IPS DF 6.9 (cell line): ENCODE results near the gene GPT2.
A peak's percentile ranks its signal among the peaks of the same experiment; 100 is the strongest.
"Not testable (repeated sequence)": the region's sequence is repeated elsewhere in the genome, so short reads cannot be mapped to it uniquely, and the experiment has no call there.

Source experiments
- DNase-seq: peaks from one replicate; pipeline ENCODE4 v3.0.0-alpha.2; 2013; ENCODE audit warnings: low read depth, low spot score
- H3K27ac ChIP-seq: one replicate; pipeline ENCODE4 v1.5.1; 2013; ENCODE audit warnings: low read length, control low read depth
- H3K27me3 ChIP-seq: 2 replicates; pipeline ENCODE4 v1.6.1; 2013; ENCODE audit warnings: mild to moderate bottlenecking, low read length; ENCODE audit not compliant: control insufficient read depth, insufficient read depth
- H3K36me3 ChIP-seq: 2 replicates; pipeline ENCODE4 v1.6.1; 2013; ENCODE audit warnings: low read length; ENCODE audit not compliant: control insufficient read depth, insufficient read depth
- H3K4me1 ChIP-seq: 2 replicates; pipeline ENCODE4 v1.6.1; 2013; ENCODE audit warnings: low read length; ENCODE audit not compliant: control insufficient read depth, insufficient read depth
- H3K4me3 ChIP-seq: 2 replicates; pipeline ENCODE4 v1.5.1; 2013; ENCODE audit warnings: mild to moderate bottlenecking, low read length
- H3K9me3 ChIP-seq: 2 replicates; pipeline ENCODE4 v1.6.1; 2013; ENCODE audit warnings: low read length, inconsistent platforms; ENCODE audit not compliant: control insufficient read depth, insufficient read depth
- WGBS: extraction: QIAGEN DNeasy Blood & Tissue Kit; methylation state at CpG from one replicate; pipeline ENCODE4 v1.1.7; 2013; ENCODE audit warnings: mixed read lengths, missing lambda C conversion rate; ENCODE audit not compliant: insufficient read length, insufficient coverage; 5-methylcytosine and 5-hydroxymethylcytosine counted together

Gene GPT2

GRCh38 chr16:46867486-46867885, 16.7 kb upstream of the GPT2 start:
- not testable (repeated sequence) for DNase-seq, H3K36me3 ChIP-seq, H3K4me3 ChIP-seq, H3K4me1 ChIP-seq, H3K9me3 ChIP-seq, H3K27me3 ChIP-seq, H3K27ac ChIP-seq
- no CpG with 5 or more reads among the region's 2 CpGs for WGBS

GRCh38 chr16:46868891-46869290, 15.3 kb upstream of the GPT2 start:
- not testable (repeated sequence) for H3K4me3 ChIP-seq, H3K27ac ChIP-seq, H3K27me3 ChIP-seq, H3K9me3 ChIP-seq, H3K4me1 ChIP-seq, DNase-seq, H3K36me3 ChIP-seq
- WGBS = no CpG with 5 or more reads among the region's 2 CpGs

GRCh38 chr16:46871597-46871996, 12.6 kb upstream of the GPT2 start:
- no CpG with 5 or more reads among the region's 8 CpGs for WGBS
- Histone ChIP-seq H3K9me3 (no peaks in the 10 kb centered on the region), H3K4me1 (no peaks in the 10 kb centered on the region), H3K27ac (no peak overlapping the region), H3K4me3 (no peak overlapping the region), H3K27me3 (no peaks in the 10 kb centered on the region), H3K36me3 (no peaks in the 10 kb centered on the region)
- DNase-seq = no peak

- no peaks in the 10 kb centered on the region for H3K36me3 ChIP-seq
- no peak overlapping the region for H3K4me3 ChIP-seq
- no peaks in the 10 kb centered on the region for H3K9me3 ChIP-seq
- no peaks in the 10 kb centered on the region for H3K4me1 ChIP-seq
- H3K27ac ChIP-seq = no peak overlapping the region
- no peaks in the 10 kb centered on the region for H3K27me3 ChIP-seq
- no CpG with 5 or more reads among the region's 3 CpGs for WGBS
- DNase-seq = no peak
Measured at GRCh38 chr16:46873201-46873600, 11.0 kb upstream of the GPT2 start.

GRCh38 chr16:46875243-46875642, 8.9 kb upstream of the GPT2 start:
- Histone ChIP-seq H3K27ac (no peak overlapping the region), H3K36me3 (no peaks in the 10 kb centered on the region)
- WGBS = no CpG with 5 or more reads among the region's 8 CpGs

GRCh38 chr16:46882304-46882939, 1.7 kb upstream of the GPT2 start:
- WGBS = no CpG with 5 or more reads among the region's 9 CpGs
- Histone ChIP-seq H3K27me3 (no peaks in the 10 kb centered on the region), H3K4me1 (peaks cover 9% of the 10 kb centered on the region), H3K36me3 (no peaks in the 10 kb centered on the region), H3K27ac (no peak overlapping the region), H3K4me3 (no peak overlapping the region), H3K9me3 (no peaks in the 10 kb centered on the region)
- no peak for DNase-seq

More at GRCh38 chr16:46875243-46875642, 8.9 kb upstream of the GPT2 start:
- Histone ChIP-seq H3K27me3 (no peaks in the 10 kb centered on the region), H3K9me3 (no peaks in the 10 kb centered on the region), H3K4me1 (no peaks in the 10 kb centered on the region), H3K4me3 (no peak overlapping the region)
- no peak for DNase-seq

- peaks cover 9% of the 10 kb centered on the region for H3K4me1 ChIP-seq
- DNase-seq = no peak
- no peak overlapping the region for H3K27ac ChIP-seq
Measured at GRCh38 chr16:46882940-46883307, 1.2 kb upstream of the GPT2 start.

GRCh38 chr16:46883353-46883689, 841 bp upstream of the GPT2 start:
- no CpG with 5 or more reads among the region's 10 CpGs for WGBS
- no peak for DNase-seq
- H3K36me3 ChIP-seq = no peaks in the 10 kb centered on the region
- no peak overlapping the region for H3K27ac ChIP-seq
- H3K4me1 ChIP-seq = peaks cover 9% of the 10 kb centered on the region
- H3K9me3 ChIP-seq = no peaks in the 10 kb centered on the region
- H3K4me3 ChIP-seq = peak overlapping the region; percentile 48; the same call in 1 of the 2 replicates
- no peaks in the 10 kb centered on the region for H3K27me3 ChIP-seq

More at GRCh38 chr16:46882940-46883307, 1.2 kb upstream of the GPT2 start:
- Histone ChIP-seq H3K9me3 (no peaks in the 10 kb centered on the region), H3K27me3 (no peaks in the 10 kb centered on the region), H3K36me3 (no peaks in the 10 kb centered on the region), H3K4me3 (no peak overlapping the region)
- no CpG with 5 or more reads among the region's 6 CpGs for WGBS

GRCh38 chr16:46884513-46885293, 541 bp downstream of the GPT2 start:
- Histone ChIP-seq H3K9me3 (no peaks in the 10 kb centered on the region), H3K4me1 (peaks cover 9% of the 10 kb centered on the region), H3K27ac (no peak overlapping the region), H3K4me3 (peak overlapping the region; percentile 63), H3K27me3 (no peaks in the 10 kb centered on the region), H3K36me3 (0 out of 2 replicates have a peak, but pooled peaks cover 3% of the 10 kb centered on the region)
- no peak for DNase-seq
- no CpG with 5 or more reads among the region's 72 CpGs for WGBS

- no peak for DNase-seq
- no peak overlapping the region for H3K4me3 ChIP-seq
- H3K9me3 ChIP-seq = no peaks in the 10 kb centered on the region
- no peak overlapping the region for H3K27ac ChIP-seq
- H3K27me3 ChIP-seq = no peaks in the 10 kb centered on the region
- H3K4me1 ChIP-seq = peaks cover 9% of the 10 kb centered on the region
- 0 out of 2 replicates have a peak, but pooled peaks cover 3% of the 10 kb centered on the region for H3K36me3 ChIP-seq
- WGBS = no CpG with 5 or more reads among the region's 12 CpGs
Measured at GRCh38 chr16:46885960-46886763, 2.0 kb downstream of the GPT2 start.
